ENCODE measurements around the gene ZHX3. TPM values are rescaled to one million over a fixed set of nuclear protein-coding genes. Genes with fewer than 3 reads are reported as not detected.

Gene ZHX3
- total and polyA plus RNA-seq, 2 of the 4 experiments (the other 2 are of a cell fraction), result 25.0 to 28.0 TPM

DNA sequence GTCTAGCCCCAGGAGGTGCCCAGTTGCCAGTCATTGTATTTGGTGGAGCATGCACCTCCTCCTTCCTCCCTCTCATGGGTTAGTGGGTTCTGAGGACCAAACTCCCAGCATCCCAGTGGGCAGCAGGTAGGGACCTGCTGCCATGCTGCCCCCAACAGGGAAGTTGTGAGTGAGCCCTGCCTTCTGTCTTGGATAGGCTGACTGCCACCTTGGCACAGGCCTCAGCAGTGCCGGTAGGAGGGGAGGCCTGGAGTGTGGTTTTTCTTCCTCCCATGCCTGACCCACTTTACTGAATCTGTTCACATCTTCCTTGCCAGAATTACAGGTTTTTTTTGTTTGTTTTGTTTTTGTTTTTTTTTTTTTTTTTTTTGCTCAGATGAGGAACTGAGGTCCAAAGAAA, 155.6 kb downstream of the ZHX3 start:
- H2BK15ac ChIP-seq (ENCODE audit: low read depth, low read length), result no peak overlapping the region
- no peak overlapping the region for H3K56ac ChIP-seq (ENCODE audit: extremely low read depth, insufficient read depth, low read length)
- no peaks in the 10 kb centered on the region for H3K4me1 ChIP-seq (ENCODE audit: control insufficient read depth, insufficient read depth, low read length)
- H4K8ac ChIP-seq (ENCODE audit: low read depth in 2 of 2, low read length in 2 of 2), result no peak overlapping the region
- WGBS, 2 experiments (ENCODE audit: extremely low coverage in 2 of 2, insufficient read length in 1 of 2), result no CpG with 5 or more reads among the region's 1 CpG
- no peak overlapping the region for H3K4ac ChIP-seq (ENCODE audit: low read depth, low read length)
- H3K9ac ChIP-seq (ENCODE audit: low read depth, low read length), result no peak overlapping the region
- no TSS peak for BruUV-seq (replicated peaks)
- no peak overlapping the region for H4K91ac ChIP-seq (ENCODE audit: insufficient read depth, low read depth, low read length)
- peaks cover 70% of the 10 kb centered on the region for H3K36me3 ChIP-seq (ENCODE audit: control insufficient read depth, insufficient read depth, low read length)
- H4K5ac ChIP-seq (ENCODE audit: low read depth, low read length), result no peak overlapping the region
- no peak overlapping the region for H2BK120ac ChIP-seq (ENCODE audit: low read depth, low read length)
- no peak overlapping the region for H3K18ac ChIP-seq (ENCODE audit: low read depth, low read length)
- ChIA-PET POLR2A (ENCODE audit: unreplicated experiment) (no interaction called here), CTCF (no interaction called here)
- no peak for ATAC-seq (ENCODE audit: low read depth)
- H3K14ac ChIP-seq (replicated peaks; ENCODE audit: low read depth, low read length), result no peak overlapping the region
- no peaks in the 10 kb centered on the region for H3K27me3 ChIP-seq (ENCODE audit: control insufficient read depth, insufficient read depth, low read length)
- peaks cover 25% of the 10 kb centered on the region for H3K9me1 ChIP-seq (ENCODE audit: insufficient read depth, low read length)
- dilution Hi-C loops (cut with HindIII; ENCODE audit: low sequenced_read_pairs, unreplicated experiment) (no loop called here), intact Hi-C loops (cut with micrococcal nuclease) (no loop called here), in situ Hi-C loops (cut with MboI; ENCODE audit: low sequenced_read_pairs) (loop anchor here (25.0 kb wide), 1 partner anchor 450 kb away; the partner anchor contains the start of gene CHD6)
- H2AK9ac ChIP-seq (replicated peaks; ENCODE audit: low read depth, low read length, poor library complexity), result peak overlapping the region; percentile 5
- H3K9me3 ChIP-seq (ENCODE audit: control insufficient read depth, insufficient read depth, low read length), result no peaks in the 10 kb centered on the region
- H2BK20ac ChIP-seq (ENCODE audit: low read depth, low read length), result no peak overlapping the region
- DNase-seq, result no peak
- TF ChIP-seq, protein P1, sequence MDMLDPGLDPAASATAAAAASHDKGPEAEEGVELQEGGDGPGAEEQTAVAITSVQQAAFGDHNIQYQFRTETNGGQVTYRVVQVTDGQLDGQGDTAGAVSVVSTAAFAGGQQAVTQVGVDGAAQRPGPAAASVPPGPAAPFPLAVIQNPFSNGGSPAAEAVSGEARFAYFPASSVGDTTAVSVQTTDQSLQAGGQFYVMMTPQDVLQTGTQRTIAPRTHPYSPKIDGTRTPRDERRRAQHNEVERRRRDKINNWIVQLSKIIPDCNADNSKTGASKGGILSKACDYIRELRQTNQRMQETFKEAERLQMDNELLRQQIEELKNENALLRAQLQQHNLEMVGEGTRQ (IDR thresholded peaks at IDR 0.05; ENCODE audit: low read depth, low read length), result no peak
- no peak for TF ChIP-seq CEBPB (IDR thresholded peaks at IDR 0.05; ENCODE audit: low read depth, low read length)
- TF ChIP-seq BHLHE40 (IDR thresholded peaks at IDR 0.05; ENCODE audit: low read depth, low read length), result no peak
- no peak for TF ChIP-seq RFX5 (IDR thresholded peaks at IDR 0.05; ENCODE audit: low read depth, low read length)
- TF ChIP-seq MXI1 (IDR thresholded peaks at IDR 0.05; ENCODE audit: borderline replicate concordance, low read depth, low read length), result no peak
- no peak for TF ChIP-seq CHD1 (IDR thresholded peaks at IDR 0.05; ENCODE audit: low read depth, low read length)
- TF ChIP-seq POLR2A (IDR thresholded peaks at IDR 0.05; ENCODE audit: low read depth, low read length), result no peak
- TF ChIP-seq, protein P2, sequence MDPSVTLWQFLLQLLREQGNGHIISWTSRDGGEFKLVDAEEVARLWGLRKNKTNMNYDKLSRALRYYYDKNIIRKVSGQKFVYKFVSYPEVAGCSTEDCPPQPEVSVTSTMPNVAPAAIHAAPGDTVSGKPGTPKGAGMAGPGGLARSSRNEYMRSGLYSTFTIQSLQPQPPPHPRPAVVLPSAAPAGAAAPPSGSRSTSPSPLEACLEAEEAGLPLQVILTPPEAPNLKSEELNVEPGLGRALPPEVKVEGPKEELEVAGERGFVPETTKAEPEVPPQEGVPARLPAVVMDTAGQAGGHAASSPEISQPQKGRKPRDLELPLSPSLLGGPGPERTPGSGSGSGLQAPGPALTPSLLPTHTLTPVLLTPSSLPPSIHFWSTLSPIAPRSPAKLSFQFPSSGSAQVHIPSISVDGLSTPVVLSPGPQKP (IDR thresholded peaks at IDR 0.05; ENCODE audit: borderline replicate concordance, low read depth, low read length), result no peak
- TF ChIP-seq RAD21 (IDR thresholded peaks at IDR 0.05; ENCODE audit: low read length), result no peak
- no peak for TF ChIP-seq RCOR1 (IDR thresholded peaks at IDR 0.05; ENCODE audit: insufficient replicate concordance, low read length)
- no peak for TF ChIP-seq SMC3 (IDR thresholded peaks at IDR 0.05; ENCODE audit: low read depth, low read length)
- TF ChIP-seq, protein P3, sequence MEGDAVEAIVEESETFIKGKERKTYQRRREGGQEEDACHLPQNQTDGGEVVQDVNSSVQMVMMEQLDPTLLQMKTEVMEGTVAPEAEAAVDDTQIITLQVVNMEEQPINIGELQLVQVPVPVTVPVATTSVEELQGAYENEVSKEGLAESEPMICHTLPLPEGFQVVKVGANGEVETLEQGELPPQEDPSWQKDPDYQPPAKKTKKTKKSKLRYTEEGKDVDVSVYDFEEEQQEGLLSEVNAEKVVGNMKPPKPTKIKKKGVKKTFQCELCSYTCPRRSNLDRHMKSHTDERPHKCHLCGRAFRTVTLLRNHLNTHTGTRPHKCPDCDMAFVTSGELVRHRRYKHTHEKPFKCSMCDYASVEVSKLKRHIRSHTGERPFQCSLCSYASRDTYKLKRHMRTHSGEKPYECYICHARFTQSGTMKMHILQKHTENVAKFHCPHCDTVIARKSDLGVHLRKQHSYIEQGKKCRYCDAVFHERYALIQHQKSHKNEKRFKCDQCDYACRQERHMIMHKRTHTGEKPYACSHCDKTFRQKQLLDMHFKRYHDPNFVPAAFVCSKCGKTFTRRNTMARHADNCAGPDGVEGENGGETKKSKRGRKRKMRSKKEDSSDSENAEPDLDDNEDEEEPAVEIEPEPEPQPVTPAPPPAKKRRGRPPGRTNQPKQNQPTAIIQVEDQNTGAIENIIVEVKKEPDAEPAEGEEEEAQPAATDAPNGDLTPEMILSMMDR (conservative IDR thresholded peaks at IDR 0.05; ENCODE audit: low read depth, low read length), result no peak
- TF ChIP-seq MAZ (IDR thresholded peaks at IDR 0.05; ENCODE audit: borderline replicate concordance, low read depth, low read length), result no peak
- no peak for TF ChIP-seq MAFK (IDR thresholded peaks at IDR 0.05; ENCODE audit: low read depth, low read length)
- TF ChIP-seq FOS (IDR thresholded peaks at IDR 0.05; ENCODE audit: low read depth, low read length), result no peak
- no peak for TF ChIP-seq NFE2L2 (IDR thresholded peaks at IDR 0.05; ENCODE audit: low read depth, low read length)
- no peak overlapping the region for H2BK5ac ChIP-seq (ENCODE audit: low read depth, low read length, poor library complexity, severe bottlenecking)
- H3K27ac ChIP-seq (ENCODE audit: insufficient read depth, low read length), result no peak overlapping the region
- no peak overlapping the region for H3K4me3 ChIP-seq (ENCODE audit: insufficient read depth, low read depth, low read length)
- H4K20me1 ChIP-seq (ENCODE audit: insufficient read depth, low read length), result peaks cover 58% of the 10 kb centered on the region
- H3K23ac ChIP-seq (ENCODE audit: low read depth, low read length), result no peak overlapping the region
- H2AK5ac ChIP-seq (ENCODE audit: low read depth, low read length), result no peak overlapping the region
- no peak overlapping the region for H2AFZ ChIP-seq (replicated peaks; ENCODE audit: low read length, poor library complexity)
- no peak overlapping the region for H3K4me2 ChIP-seq (ENCODE audit: low read depth, low read length)
- peaks cover 37 to 74% of the 10 kb centered on the region in 2 experiments for H3K79me1 ChIP-seq (ENCODE audit: low read depth in 1 of 2, low read length in 2 of 2)
